Measurements from ENCODE around the gene GAMT. TPM values are rescaled to one million over a fixed set of nuclear protein-coding genes. Genes with fewer than 3 reads are reported as not detected.

GAMT gene
- total RNA-seq, 1 experiment from 2014 or later, result 27.7 TPM

- H3K4me3 Mint-ChIP-seq, result no peak overlapping the region
- POLR2A ChIA-PET, result no interaction called here
- no peak overlapping the region for H3K27ac Mint-ChIP-seq
- CTCF ChIA-PET, result no interaction called here
- H3K27me3 Mint-ChIP-seq (ENCODE audit: low read depth), result no peaks in the 10 kb centered on the region
- no peaks in the 10 kb centered on the region for H3K4me1 Mint-ChIP-seq
- TF ChIP-seq ZNF138 (CRISPR knock-in tag; conservative IDR thresholded peaks at IDR 0.05) (no peak), JAZF1 (CRISPR knock-in tag; IDR thresholded peaks at IDR 0.05) (no peak), CDX4 (CRISPR knock-in tag; IDR thresholded peaks at IDR 0.05; ENCODE audit: borderline replicate concordance) (no peak), ZMAT4 (CRISPR knock-in tag; IDR thresholded peaks at IDR 0.05) (no peak), ZNF263 (CRISPR knock-in tag; IDR thresholded peaks at IDR 0.05; ENCODE audit: low read depth) (no peak), ETV6 (CRISPR knock-in tag; IDR thresholded peaks at IDR 0.05) (no peak), ZSCAN18 (CRISPR knock-in tag; IDR thresholded peaks at IDR 0.05) (no peak), ZNF416 (CRISPR knock-in tag; IDR thresholded peaks at IDR 0.05) (no peak), ZNF671 (CRISPR knock-in tag; IDR thresholded peaks at IDR 0.05) (no peak), E2F5 (CRISPR knock-in tag; IDR thresholded peaks at IDR 0.05) (no peak), E2F4 (CRISPR knock-in tag; IDR thresholded peaks at IDR 0.05; ENCODE audit: borderline replicate concordance, low read depth) (no peak), SP1 (CRISPR knock-in tag; conservative IDR thresholded peaks at IDR 0.05) (no peak), ESRRA (CRISPR knock-in tag; IDR thresholded peaks at IDR 0.05; ENCODE audit: borderline replicate concordance) (no peak), ATF2 (CRISPR knock-in tag; IDR thresholded peaks at IDR 0.05; ENCODE audit: borderline replicate concordance, low read depth) (no peak), ATF1 (CRISPR knock-in tag; IDR thresholded peaks at IDR 0.05) (no peak), ZNF396 (CRISPR knock-in tag; IDR thresholded peaks at IDR 0.05; ENCODE audit: borderline replicate concordance) (no peak), NFYB (CRISPR knock-in tag; conservative IDR thresholded peaks at IDR 0.05; ENCODE audit: low read depth) (no peak), IRF1 (CRISPR knock-in tag; IDR thresholded peaks at IDR 0.05) (no peak), ZNF512 (CRISPR knock-in tag; IDR thresholded peaks at IDR 0.05; ENCODE audit: borderline replicate concordance) (no peak)
- ATAC-seq, result no peak
- no peak for DNase-seq (ENCODE audit: low spot score)
- peaks cover 22% of the 10 kb centered on the region for H3K36me3 Mint-ChIP-seq
- H3K9me3 Mint-ChIP-seq, result no peaks in the 10 kb centered on the region
Observed at GRCh38 chr19:1390890-1391423, 10.4 kb downstream of the GAMT start.
